ENCODE results near the gene PLCG1.

Gene PLCG1

GRCh38 chr20:41173791-41174341 lies 36.5 kb downstream of the PLCG1 start:
- peaks cover 54% of the 10 kb centered on the region for H3K36me3 ChIP-seq (ENCODE audit: control insufficient read depth, insufficient read depth, low read length)
- WGBS, 2 experiments, result 95% methylated on average over 13 of the region's 13 CpGs
- peaks cover 20% of the 10 kb centered on the region for H3K4me1 ChIP-seq (ENCODE audit: control insufficient read depth, insufficient read depth, low read length)
- no peaks in the 10 kb centered on the region for H3K9me3 ChIP-seq (ENCODE audit: control insufficient read depth, low read length)
- H3K27ac ChIP-seq (ENCODE audit: insufficient read depth, low read depth, low read length, poor library complexity, severe bottlenecking), result no peak overlapping the region
- H3K27me3 ChIP-seq (ENCODE audit: control insufficient read depth, insufficient read depth, low read length, poor library complexity, severe bottlenecking), result no peaks in the 10 kb centered on the region
- no peak overlapping the region for H3K4me3 ChIP-seq (ENCODE audit: insufficient read depth, low read depth, low read length)

GRCh38 chr20:41174373-41174772 lies 37.0 kb downstream of the PLCG1 start:
- Histone ChIP-seq H3K4me3 (ENCODE audit: insufficient read depth, low read depth, low read length) (no peak overlapping the region), H3K9me3 (ENCODE audit: control insufficient read depth, low read length) (no peaks in the 10 kb centered on the region), H3K4me1 (ENCODE audit: control insufficient read depth, insufficient read depth, low read length) (peaks cover 23% of the 10 kb centered on the region), H3K27ac (ENCODE audit: insufficient read depth, low read depth, low read length, poor library complexity, severe bottlenecking) (no peak overlapping the region), H3K27me3 (ENCODE audit: control insufficient read depth, insufficient read depth, low read length, poor library complexity, severe bottlenecking) (no peaks in the 10 kb centered on the region), H3K36me3 (ENCODE audit: control insufficient read depth, insufficient read depth, low read length) (peaks cover 49% of the 10 kb centered on the region)
- 93 to 94% methylated on average over 10 of the region's 10 CpGs for WGBS, 2 experiments

- Histone ChIP-seq H3K4me3 (ENCODE audit: insufficient read depth, low read depth, low read length) (no peak overlapping the region), H3K27me3 (ENCODE audit: control insufficient read depth, insufficient read depth, low read length, poor library complexity, severe bottlenecking) (no peaks in the 10 kb centered on the region), H3K36me3 (ENCODE audit: control insufficient read depth, insufficient read depth, low read length) (peaks cover 45% of the 10 kb centered on the region), H3K27ac (ENCODE audit: insufficient read depth, low read depth, low read length, poor library complexity, severe bottlenecking) (no peak overlapping the region), H3K9me3 (ENCODE audit: control insufficient read depth, low read length) (no peaks in the 10 kb centered on the region), H3K4me1 (ENCODE audit: control insufficient read depth, insufficient read depth, low read length) (peaks cover 23% of the 10 kb centered on the region)
- 71 to 87% methylated on average over 1 to 2 of the region's 2 CpGs for WGBS, 2 experiments
Observed at GRCh38 chr20:41174782-41175181, 37.4 kb downstream of the PLCG1 start.

- no peak overlapping the region for H3K4me3 ChIP-seq (ENCODE audit: insufficient read depth, low read depth, low read length)
- H3K4me1 ChIP-seq (ENCODE audit: control insufficient read depth, insufficient read depth, low read length), result peaks cover 23% of the 10 kb centered on the region
- no peaks in the 10 kb centered on the region for H3K9me3 ChIP-seq (ENCODE audit: control insufficient read depth, low read length)
- no peak overlapping the region for H3K27ac ChIP-seq (ENCODE audit: insufficient read depth, low read depth, low read length, poor library complexity, severe bottlenecking)
- H3K27me3 ChIP-seq (ENCODE audit: control insufficient read depth, insufficient read depth, low read length, poor library complexity, severe bottlenecking), result no peaks in the 10 kb centered on the region
- peaks cover 41% of the 10 kb centered on the region for H3K36me3 ChIP-seq (ENCODE audit: control insufficient read depth, insufficient read depth, low read length)
- 84 to 87% methylated on average over 4 of the region's 4 CpGs for WGBS, 2 experiments
Observed at GRCh38 chr20:41175201-41175651, 37.9 kb downstream of the PLCG1 start.

- H3K9me3 ChIP-seq (ENCODE audit: control insufficient read depth, low read length), result no peaks in the 10 kb centered on the region
- H3K27me3 ChIP-seq (ENCODE audit: control insufficient read depth, insufficient read depth, low read length, poor library complexity, severe bottlenecking), result no peaks in the 10 kb centered on the region
- H3K4me1 ChIP-seq (ENCODE audit: control insufficient read depth, insufficient read depth, low read length), result peaks cover 23% of the 10 kb centered on the region
- H3K36me3 ChIP-seq (ENCODE audit: control insufficient read depth, insufficient read depth, low read length), result peaks cover 35% of the 10 kb centered on the region
- 93 to 95% methylated on average over 7 of the region's 7 CpGs for WGBS, 2 experiments
- H3K4me3 ChIP-seq (ENCODE audit: insufficient read depth, low read depth, low read length), result no peak overlapping the region
- no peak overlapping the region for H3K27ac ChIP-seq (ENCODE audit: insufficient read depth, low read depth, low read length, poor library complexity, severe bottlenecking)
Observed at GRCh38 chr20:41175727-41176330, 38.5 kb downstream of the PLCG1 start.

GRCh38 chr20:41176711-41177552 lies 39.6 kb downstream of the PLCG1 start:
- Histone ChIP-seq H3K27ac (ENCODE audit: insufficient read depth, low read depth, low read length, poor library complexity, severe bottlenecking) (no peak overlapping the region), H3K27me3 (ENCODE audit: control insufficient read depth, insufficient read depth, low read length, poor library complexity, severe bottlenecking) (no peaks in the 10 kb centered on the region), H3K4me1 (ENCODE audit: control insufficient read depth, insufficient read depth, low read length) (peaks cover 23% of the 10 kb centered on the region), H3K4me3 (ENCODE audit: insufficient read depth, low read depth, low read length) (no peak overlapping the region), H3K36me3 (ENCODE audit: control insufficient read depth, insufficient read depth, low read length) (peaks cover 31% of the 10 kb centered on the region), H3K9me3 (ENCODE audit: control insufficient read depth, low read length) (no peaks in the 10 kb centered on the region)
- WGBS, 2 experiments, result 94 to 96% methylated on average over 8 of the region's 8 CpGs

- Histone ChIP-seq H3K4me3 (ENCODE audit: insufficient read depth, low read depth, low read length) (no peak overlapping the region), H3K4me1 (ENCODE audit: control insufficient read depth, insufficient read depth, low read length) (peaks cover 23% of the 10 kb centered on the region), H3K36me3 (ENCODE audit: control insufficient read depth, insufficient read depth, low read length) (peaks cover 26% of the 10 kb centered on the region), H3K27me3 (ENCODE audit: control insufficient read depth, insufficient read depth, low read length, poor library complexity, severe bottlenecking) (no peaks in the 10 kb centered on the region), H3K27ac (ENCODE audit: insufficient read depth, low read depth, low read length, poor library complexity, severe bottlenecking) (no peak overlapping the region), H3K9me3 (ENCODE audit: control insufficient read depth, low read length) (no peaks in the 10 kb centered on the region)
- WGBS, 2 experiments, result 91 to 97% methylated on average over 2 of the region's 2 CpGs
Observed at GRCh38 chr20:41177636-41178035, 40.3 kb downstream of the PLCG1 start.

- H3K4me1 ChIP-seq (ENCODE audit: control insufficient read depth, insufficient read depth, low read length), result peaks cover 23% of the 10 kb centered on the region
- H3K27ac ChIP-seq (ENCODE audit: insufficient read depth, low read depth, low read length, poor library complexity, severe bottlenecking), result no peak overlapping the region
- H3K27me3 ChIP-seq (ENCODE audit: control insufficient read depth, insufficient read depth, low read length, poor library complexity, severe bottlenecking), result no peaks in the 10 kb centered on the region
- WGBS, 2 experiments, result 88 to 89% methylated on average over 6 of the region's 6 CpGs
- peaks cover 21% of the 10 kb centered on the region for H3K36me3 ChIP-seq (ENCODE audit: control insufficient read depth, insufficient read depth, low read length)
- no peaks in the 10 kb centered on the region for H3K9me3 ChIP-seq (ENCODE audit: control insufficient read depth, low read length)
- H3K4me3 ChIP-seq (ENCODE audit: insufficient read depth, low read depth, low read length), result no peak overlapping the region
Observed at GRCh38 chr20:41178495-41178894, 41.2 kb downstream of the PLCG1 start.

- peak overlapping the region; percentile 51 for H3K27ac ChIP-seq (ENCODE audit: insufficient read depth, low read depth, low read length, poor library complexity, severe bottlenecking)
- peaks cover 16% of the 10 kb centered on the region for H3K36me3 ChIP-seq (ENCODE audit: control insufficient read depth, insufficient read depth, low read length)
- no peak overlapping the region for H3K4me3 ChIP-seq (ENCODE audit: insufficient read depth, low read depth, low read length)
- H3K4me1 ChIP-seq (ENCODE audit: control insufficient read depth, insufficient read depth, low read length), result peaks cover 18% of the 10 kb centered on the region
- no peaks in the 10 kb centered on the region for H3K9me3 ChIP-seq (ENCODE audit: control insufficient read depth, low read length)
- whole genome bisulfite sequencing, 2 experiments, result 59% methylated on average over 8 of the region's 8 CpGs
- no peaks in the 10 kb centered on the region for H3K27me3 ChIP-seq (ENCODE audit: control insufficient read depth, insufficient read depth, low read length, poor library complexity, severe bottlenecking)
Observed at GRCh38 chr20:41178904-41179432, 41.6 kb downstream of the PLCG1 start.

- peaks cover 14% of the 10 kb centered on the region for H3K36me3 ChIP-seq (ENCODE audit: control insufficient read depth, insufficient read depth, low read length)
- no peak overlapping the region for H3K27ac ChIP-seq (ENCODE audit: insufficient read depth, low read depth, low read length, poor library complexity, severe bottlenecking)
- H3K4me1 ChIP-seq (ENCODE audit: control insufficient read depth, insufficient read depth, low read length), result peaks cover 14% of the 10 kb centered on the region
- WGBS, 2 experiments, result 93 to 94% methylated on average over 8 of the region's 8 CpGs
- no peaks in the 10 kb centered on the region for H3K27me3 ChIP-seq (ENCODE audit: control insufficient read depth, insufficient read depth, low read length, poor library complexity, severe bottlenecking)
- no peaks in the 10 kb centered on the region for H3K9me3 ChIP-seq (ENCODE audit: control insufficient read depth, low read length)
- H3K4me3 ChIP-seq (ENCODE audit: insufficient read depth, low read depth, low read length), result no peak overlapping the region
Observed at GRCh38 chr20:41179961-41180360, 42.6 kb downstream of the PLCG1 start.

Data from ectodermal cell (in vitro differentiated cells).